GM19043 (cell line): ENCODE measurements around the gene DIABLO.
"Not testable (repeated sequence)": the region's sequence is repeated elsewhere in the genome, so short reads cannot be mapped to it uniquely, and the experiment has no call there.

Experiments used
- ATAC-seq: cut with Tn5 transposase; IDR thresholded peaks from one replicate; pipeline ENCODE4 v1.9.1; 2021; ENCODE audit warnings: low read depth; ENCODE audit not compliant: unreplicated experiment

DIABLO gene

GRCh38 chr12:122190842-122191668 is 34.8 kb downstream of the DIABLO start:
- ATAC-seq = no peak

- ATAC-seq = no peak
These were observed 36.0 kb downstream of the DIABLO start for GRCh38 chr12:122189626-122190475.

- ATAC-seq = no peak
These were observed 38.4 kb downstream of the DIABLO start for GRCh38 chr12:122187466-122187865.

GRCh38 chr12:122185494-122186082 is 40.3 kb downstream of the DIABLO start:
- ATAC-seq = no peak

DNA sequence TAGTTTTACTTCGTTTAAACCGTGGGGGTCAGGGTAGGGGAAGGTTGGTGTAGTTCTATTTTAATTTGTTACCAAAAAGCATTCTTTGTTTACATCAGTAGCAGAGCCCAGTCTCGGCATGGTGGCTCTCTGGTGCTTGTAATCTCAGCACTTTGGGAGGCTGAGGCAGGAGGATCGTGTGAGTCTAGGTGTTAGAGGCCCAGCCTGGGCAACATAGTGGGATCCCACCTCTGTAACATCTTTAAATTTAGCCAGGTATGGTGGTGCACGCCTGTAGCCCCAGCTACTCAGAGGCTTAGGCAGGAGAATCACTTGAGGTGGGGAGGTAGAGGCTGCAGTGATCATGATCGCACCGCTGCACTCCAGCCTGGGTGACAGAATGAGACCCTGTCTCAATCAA is 40.8 kb downstream of the DIABLO start:
- ATAC-seq = no peak

GRCh38 chr12:122184517-122184916 is 41.3 kb downstream of the DIABLO start:
- no peak for ATAC-seq

GRCh38 chr12:122183588-122183940 is 42.3 kb downstream of the DIABLO start:
- ATAC-seq = no peak

GRCh38 chr12:122182887-122183587 is 42.8 kb downstream of the DIABLO start, which contains the start of gene LRRC43:
TSS of gene LRRC43 (plus strand) at chr12:122183123. CDS start at chr12:122183145, 22 bp downstream.
- no peak for ATAC-seq

DNA sequence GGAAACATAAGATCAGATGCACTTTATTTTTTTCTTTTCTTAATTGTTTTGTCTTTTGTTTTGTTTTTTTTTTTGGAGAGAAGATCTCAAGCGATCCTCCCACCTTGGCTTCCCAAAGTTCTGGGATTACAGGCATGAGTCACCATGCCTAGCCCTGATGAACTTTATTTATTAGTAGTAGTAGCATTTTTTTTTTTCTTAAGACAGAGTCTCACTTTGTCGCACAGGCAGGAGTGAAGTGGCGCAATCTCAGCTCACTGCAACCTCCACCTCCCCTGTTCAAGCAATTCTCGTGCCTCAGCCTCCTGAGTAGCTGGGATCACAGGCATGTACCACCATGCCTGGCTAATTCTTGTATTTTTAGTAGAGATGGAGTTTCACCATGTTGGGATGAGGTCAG is 49.4 kb downstream of the DIABLO start:
- ATAC-seq = not testable (repeated sequence)

GRCh38 chr12:122174155-122174845 is 51.6 kb downstream of the DIABLO start, which contains the start of gene IL31:
TSS of gene IL31 (minus strand) at chr12:122174221. CDS start at chr12:122174172, 49 bp downstream.
- ATAC-seq = no peak

DNA sequence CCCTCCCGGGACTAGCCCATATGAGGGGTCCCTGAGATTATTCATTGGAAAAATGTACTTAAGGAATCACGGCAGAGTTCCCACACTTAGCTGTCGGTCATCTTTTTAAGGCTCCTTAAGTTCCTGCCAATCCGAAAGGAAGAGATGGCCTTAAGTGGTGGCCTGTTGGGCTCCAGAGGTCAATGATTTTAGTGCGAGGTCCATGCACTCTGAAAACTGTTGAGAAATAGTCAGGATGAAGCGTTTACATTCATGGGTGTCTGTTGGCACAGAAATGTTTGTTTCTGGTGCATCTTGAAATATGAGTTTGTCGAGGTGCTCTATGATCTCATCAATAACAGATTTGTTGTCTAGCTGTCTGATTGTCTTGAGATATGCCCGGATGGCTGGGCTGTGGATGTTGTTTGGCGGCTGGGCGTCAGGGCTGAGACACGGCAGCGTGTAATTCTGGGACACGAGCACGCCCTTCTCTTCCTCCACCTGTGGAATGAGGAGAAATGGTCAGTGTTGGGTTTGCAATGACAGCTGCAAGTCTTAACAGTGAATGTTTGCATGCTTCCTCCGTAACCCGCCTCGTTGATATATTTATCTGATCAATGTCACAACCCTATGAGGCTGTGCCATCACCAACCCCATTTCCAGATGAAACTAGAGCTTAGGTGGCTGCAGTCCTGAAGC is 53.5 kb downstream of the DIABLO start:
- no peak for ATAC-seq

DNA sequence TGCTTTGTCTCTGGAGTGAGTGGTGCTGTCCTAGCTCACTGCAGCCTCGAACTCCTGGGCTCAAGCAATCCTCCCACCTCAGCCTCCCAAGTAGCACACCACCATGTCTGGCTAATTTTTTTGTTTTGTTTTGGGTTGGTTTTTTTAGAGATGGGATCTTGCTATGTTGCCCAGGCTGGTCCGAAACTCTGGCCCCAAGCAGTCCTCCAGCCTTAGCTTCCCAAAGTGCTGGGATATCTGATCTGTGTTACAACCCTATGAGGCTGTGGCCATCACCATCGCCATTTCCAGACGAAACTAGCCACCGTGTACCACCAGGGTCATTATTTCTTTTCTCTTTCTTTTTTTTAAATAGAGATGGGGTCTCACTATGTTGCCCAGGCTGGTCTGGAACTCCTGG is 54.5 kb downstream of the DIABLO start:
- no peak for ATAC-seq

GRCh38 chr12:122168492-122168891 is 57.4 kb downstream of the DIABLO start:
- no peak for ATAC-seq

GRCh38 chr12:122167356-122167925 is 58.4 kb downstream of the DIABLO start:
- no peak for ATAC-seq

DNA sequence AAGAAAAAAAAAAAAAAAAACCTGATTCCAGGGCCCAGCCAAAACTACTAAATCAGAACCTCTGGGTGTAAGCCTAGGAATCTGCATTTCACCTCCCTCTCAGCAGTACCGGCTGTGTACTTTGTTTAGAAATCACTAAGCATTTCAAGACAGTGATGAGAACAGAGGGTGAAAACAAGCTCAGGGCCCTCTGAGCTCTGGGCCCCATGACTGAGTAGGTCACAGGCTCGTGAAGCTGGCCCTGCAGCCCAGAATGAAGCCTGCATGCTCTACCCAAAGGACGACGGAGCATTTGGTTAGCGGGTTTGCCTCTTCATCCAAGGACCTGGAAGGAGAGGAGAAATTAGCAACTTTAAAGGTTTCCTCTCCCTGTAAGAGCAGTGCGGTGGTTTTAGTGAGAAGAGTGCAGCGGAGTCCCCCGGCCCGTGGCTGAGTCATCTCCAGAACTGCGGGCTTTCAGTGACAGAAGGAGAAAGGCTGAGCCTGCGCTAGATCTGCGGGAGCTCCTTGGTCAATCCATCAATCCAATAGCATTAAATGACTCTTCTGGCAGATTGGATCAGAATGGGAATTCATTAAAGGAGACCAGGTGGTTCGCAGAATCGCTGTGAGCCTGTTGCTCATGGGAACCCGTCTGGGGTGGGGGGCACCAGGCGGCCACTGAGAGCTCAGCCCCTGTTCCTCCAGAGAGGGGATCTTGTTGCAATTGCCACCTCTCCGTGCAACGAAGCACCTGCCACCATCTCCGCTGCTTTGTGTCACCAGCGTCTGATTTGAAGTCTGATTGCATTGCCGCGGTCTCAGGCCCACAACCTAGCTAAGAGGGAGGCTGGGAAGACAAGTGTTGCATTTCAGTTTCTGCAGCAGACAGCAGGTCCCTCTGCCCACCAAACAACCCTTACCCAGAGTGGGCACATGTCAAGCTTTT is 59.2 kb downstream of the DIABLO start:
- no peak for ATAC-seq

DNA sequence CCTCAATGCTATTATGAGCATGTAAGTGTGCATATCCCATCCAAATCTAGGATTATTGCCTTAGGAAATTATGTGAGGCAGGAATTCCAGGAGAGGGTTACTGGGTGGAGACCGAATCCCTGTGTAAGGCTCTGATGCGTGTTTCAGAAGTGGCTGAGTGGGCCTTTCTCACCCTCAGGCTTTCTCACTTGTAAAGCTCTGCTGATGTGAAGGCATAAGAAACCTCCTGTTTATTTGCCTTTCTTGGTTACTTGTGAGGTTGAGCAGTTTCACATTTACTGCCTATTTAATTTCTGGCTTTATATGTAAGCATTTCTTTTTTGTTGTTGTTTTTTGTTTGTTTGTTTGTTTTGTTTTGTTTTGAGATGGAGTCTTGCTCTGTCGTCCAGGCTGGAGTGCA is 62.9 kb downstream of the DIABLO start:
- ATAC-seq = no peak

GRCh38 chr12:122161682-122162081 is 64.2 kb downstream of the DIABLO start:
- no peak for ATAC-seq

DNA sequence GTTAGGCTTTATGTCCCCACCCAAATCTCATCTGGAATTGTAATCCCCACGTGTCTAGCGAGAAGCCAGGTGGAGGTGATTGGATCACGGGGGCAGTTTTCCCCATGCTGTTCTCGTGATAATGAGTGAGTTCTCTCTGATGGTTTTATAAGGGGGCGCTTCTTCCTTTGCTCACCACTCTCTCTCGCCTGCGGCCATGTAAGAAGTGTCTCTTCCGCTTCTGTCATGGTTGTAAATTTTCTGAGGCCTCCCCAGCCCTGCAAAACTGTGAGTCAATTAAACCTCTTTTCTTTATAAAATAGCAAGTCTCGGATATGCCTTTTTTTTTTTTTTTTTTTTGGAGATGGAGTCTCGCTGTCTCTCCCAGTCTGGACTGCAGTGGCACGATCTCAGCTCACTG is 65.1 kb downstream of the DIABLO start:
- no peak for ATAC-seq
